ENCODE results near the gene PLEKHG4B.
"Not testable (repeated sequence)": the region's sequence is repeated elsewhere in the genome, so short reads cannot be mapped to it uniquely, and the experiment has no call there.

PLEKHG4B gene

DNA sequence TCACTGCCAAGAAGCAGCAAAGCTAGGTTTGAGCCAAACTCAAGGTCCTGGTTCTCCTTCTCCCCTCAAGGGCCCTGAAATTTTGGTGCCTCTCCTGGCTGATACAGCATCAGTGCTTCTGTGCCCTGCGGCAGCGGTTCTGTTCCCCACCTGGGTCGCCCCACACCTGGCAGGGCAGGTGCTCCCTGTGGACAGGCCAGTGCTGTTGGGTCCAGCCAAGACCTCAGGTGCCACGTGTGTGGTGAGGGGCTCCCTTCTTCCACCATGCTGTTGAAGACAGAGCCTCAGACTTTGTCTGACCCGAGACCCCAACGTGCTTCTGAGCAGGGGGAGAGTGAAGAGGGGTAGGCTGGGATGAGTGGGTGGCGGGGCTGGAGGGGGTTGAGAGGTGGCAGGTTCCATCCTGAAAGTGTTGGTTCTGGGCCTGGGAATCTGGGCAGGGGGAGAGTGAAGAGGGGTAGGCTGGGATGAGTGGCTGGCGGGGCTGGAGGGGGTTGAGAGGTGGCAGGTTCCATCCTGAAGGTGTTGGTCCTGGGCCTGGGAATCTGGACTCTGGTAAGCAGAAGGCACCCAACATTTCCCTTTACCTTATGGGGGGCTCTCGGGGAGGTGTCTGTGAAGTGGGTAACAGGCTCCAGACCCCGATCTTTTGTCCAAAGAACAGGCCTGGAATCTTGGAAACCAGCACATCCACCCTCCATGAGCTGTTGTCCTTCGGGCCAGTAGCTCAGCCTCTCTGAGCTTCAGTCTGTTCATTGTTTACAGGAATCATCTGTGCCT lies 2.3 kb downstream of the PLEKHG4B start:
- DNase-seq, result no peak

DNA sequence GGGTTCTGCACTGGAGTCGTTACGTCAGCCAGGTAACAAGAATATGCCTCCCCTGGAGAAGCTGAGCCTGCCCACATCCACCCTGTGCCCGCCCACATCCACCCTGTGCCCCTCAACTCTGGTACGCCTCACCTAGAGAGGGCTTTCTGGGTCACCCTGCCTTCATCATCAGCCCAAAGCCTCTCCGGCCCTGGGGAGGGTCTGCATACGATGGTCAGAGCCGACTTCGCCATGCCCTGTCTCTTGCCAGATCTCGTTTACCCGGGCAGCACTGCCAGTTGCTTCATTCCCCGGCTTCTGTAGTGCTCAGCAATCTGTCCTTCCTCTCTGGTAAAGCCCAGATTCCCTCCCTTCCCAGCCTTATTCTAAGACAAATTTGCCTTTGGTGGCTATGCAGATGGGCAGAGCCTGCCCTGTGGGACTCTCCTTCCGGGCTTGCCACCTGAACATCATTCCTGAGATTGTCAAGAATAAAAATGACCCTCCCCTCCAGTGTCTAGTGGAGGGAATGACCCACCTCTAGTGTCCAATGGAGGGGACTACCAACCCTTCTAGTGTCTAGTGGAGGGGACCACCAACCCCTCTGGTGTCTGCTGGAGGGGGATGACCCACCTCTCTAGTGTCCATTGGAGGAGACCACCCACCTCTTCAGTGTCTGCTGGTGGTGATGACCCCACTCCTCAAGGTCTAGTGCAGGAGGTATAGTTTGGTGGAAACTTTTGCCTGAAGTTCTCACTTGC lies 3.4 kb downstream of the PLEKHG4B start:
- no peak for DNase-seq

DNA sequence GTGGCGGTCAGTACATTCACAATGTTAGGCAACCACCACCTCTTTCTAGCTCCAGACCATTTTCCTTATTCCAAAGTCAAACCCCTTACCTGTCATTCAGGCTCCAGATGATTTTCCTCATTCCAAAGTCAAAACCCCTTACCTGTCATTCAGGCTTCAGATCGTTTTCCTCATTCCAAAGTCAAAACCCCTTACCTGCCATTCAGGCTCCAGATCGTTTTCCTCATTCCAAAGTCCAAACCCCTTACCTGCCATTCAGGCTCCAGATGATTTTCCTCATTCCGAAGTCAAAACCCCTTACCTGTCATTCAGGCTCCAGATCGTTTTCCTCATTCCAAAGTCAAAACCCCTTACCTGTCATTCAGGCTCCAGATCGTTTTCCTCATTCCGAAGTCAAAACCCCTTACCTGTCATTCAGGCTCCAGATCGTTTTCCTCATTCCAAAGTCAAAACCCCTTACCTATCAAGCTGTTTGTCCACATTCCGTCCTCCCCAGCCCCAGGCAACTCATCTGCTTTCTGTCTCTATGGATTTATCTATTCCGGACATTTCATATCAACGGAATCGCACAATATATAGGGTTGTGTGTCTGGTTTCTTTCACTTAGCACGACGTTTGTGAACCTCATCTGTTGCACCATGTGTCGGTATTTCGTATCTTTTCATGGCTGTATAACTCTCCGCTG lies 5.2 kb downstream of the PLEKHG4B start:
- DNase-seq, result no peak

DNA sequence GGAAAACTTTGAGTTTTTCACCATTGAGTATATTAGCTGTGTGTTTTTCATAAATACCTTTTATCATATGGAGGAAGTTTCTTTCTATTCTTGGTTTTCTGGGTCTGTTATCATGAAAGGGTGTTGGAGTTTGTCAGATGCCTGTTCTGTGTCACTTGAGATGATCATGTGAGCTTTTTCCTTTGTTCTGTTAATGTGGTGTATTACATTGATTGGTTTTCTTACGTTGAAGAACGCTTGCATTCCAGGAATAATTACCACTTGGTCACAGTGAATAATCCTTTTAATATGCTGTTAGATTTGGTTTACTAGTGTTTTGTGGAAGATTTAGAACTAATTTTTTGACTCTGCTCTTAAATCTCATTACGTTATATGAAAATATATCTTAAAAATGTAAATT lies 7.8 kb downstream of the PLEKHG4B start:
- no peak for DNase-seq

DNA sequence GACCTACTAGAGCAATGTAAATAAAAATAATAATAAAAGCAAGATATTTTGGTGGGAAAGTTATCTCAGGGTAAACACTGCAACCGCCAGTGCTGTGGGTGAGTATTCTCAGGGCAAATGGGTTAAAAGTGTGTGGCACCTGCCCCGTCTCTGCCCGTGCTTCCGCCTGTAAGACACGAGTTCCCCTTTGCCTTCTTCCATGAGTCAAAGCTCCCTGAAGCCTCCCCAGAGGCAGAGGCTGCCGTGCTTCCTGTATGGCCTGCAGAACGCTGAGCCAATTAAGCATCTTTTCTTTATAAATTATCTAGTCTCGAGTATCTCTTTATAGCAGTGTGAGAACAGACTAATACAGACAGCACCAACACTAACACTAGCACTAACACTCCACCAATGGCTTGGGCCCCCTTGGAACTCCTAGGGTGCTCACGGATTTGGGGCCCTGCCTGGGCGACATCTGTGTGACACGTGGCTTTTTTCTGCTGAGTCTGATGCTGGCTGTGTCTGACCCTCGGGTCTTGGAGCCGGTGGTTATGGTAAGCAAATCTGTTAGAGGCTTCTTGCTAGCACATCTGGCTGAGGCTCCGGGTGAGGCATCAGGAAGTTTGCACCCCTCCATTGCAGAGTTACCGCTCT lies 10.6 kb downstream of the PLEKHG4B start:
- no peak for DNase-seq

DNA sequence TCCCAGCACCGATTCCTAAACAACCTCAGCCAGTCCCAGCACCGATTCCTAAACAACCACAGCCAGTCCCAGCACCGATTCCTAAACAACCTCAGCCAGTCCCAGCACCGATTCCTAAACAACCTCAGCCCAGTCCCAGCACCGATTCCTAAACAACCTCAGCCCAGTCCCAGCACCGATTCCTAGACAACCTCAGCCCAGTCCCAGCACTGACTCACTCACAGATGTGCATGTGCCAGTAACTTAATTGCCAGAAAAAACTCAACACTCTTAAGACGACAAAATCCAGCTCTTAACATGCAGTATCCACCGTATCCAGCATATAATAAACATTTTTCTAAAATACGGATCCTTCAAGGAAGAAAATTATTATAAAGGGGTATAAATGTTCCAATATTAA lies 12.1 kb downstream of the PLEKHG4B start:
- not testable (repeated sequence) for DNase-seq

DNA sequence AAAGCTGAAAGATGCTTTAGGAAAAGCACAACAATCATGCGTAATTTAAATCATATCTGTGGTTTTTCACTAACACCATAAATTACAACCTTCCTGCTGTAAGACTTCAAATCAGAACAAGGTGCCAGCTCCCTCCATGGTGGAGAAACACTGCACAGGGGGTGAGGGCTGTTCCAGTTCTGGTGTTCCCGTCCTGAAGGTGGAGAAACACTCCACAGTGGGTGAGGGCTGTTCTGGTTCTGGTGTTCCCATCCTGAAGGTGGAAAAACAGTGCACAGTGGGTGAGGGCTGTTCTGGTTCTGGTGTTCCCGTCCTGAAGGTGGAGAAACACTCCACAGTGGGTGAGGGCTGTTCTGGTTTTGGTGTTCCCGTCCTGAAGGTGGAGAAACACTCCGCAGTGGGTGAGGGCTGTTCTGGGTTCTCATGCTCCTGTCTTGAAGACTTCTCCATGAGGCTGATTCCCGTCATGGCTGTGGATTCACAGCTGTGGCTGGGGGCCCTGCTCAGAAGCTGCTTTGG lies 12.9 kb downstream of the PLEKHG4B start:
- no peak for DNase-seq

DNA sequence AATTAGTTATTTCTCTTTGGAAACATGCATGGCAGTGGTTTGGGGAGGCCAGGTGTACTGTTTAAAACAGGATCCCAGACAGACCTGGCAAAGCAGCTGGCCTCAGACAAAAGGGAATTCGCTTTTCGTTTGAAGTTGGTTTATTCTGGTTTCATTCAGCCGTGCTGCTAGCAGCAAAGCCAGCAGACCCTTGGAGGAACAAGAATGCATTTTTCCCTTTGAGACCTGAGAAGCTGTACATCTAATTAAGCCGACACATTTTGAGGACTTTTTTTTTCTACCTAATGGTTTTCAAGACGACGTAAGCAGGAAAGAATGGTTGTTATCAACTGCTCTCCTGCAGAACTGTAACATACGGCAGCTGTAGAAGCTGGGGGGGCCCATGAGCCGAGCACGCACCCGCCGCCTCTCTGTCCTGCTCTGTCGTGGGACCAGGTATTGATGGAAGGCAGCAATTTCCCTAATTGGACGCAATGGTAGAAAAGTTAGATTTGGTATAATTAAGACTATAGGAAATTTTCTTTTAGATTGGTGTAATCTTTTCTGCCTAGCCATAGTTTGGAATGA lies 13.6 kb downstream of the PLEKHG4B start:
- no peak for DNase-seq

DNA sequence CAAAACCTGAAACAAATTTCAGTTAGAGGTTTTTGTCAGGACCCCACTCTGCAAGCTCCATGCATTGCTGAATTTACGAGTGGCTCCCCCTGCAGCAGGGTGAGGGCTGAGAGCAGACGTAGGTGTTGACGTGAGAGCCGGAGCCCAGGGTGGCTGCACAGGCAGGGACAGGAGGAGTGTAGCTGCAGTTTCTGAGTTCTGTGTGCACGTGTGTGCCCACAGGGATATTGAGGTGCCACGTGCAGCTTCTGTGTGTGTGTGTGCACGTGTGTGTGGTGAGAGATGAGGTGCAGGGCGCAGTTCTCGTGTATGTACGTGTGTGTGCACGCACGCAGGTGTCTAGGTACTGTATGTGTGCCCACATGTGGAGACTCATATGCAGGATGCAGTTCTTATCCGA lies 14.6 kb downstream of the PLEKHG4B start:
- no peak for DNase-seq

DNA sequence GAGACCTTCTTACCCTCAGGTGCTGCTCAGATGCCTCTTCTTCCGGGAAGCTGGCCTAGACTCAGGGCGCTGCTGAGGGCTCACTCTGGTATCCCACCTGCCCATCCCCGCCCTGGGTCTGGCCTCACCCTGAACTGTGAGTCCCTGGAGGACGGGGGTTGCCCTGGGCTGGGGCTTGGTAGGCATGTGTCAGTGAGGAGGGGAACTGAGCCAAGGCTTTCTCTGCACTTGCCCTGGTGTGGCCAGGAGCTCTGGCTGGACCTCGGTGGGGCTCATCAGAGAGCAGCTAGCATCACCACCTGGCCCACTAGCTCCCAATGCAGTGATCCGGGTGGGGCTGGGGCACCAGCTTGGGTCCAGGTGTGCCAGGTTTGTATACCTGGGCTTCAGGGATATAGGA lies 15.6 kb downstream of the PLEKHG4B start:
- DNase-seq, result no peak

DNA sequence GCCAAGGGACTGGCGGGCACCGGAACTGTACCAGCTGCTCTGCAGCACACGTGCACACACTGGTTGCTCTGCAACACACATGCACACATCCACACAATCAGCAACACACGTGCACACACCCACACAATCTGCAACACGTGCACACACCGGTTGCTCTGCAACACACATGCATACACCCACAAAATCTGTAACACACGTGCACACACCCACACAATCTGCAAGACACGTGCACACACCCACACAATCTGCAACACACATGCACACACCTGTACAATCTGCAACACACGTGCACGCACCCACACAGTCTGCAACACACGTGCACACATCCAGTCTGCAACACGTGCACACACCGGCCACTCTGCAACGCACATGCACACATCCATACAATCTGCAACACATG lies 17.9 kb downstream of the PLEKHG4B start:
- DNase-seq, result no peak

DNA sequence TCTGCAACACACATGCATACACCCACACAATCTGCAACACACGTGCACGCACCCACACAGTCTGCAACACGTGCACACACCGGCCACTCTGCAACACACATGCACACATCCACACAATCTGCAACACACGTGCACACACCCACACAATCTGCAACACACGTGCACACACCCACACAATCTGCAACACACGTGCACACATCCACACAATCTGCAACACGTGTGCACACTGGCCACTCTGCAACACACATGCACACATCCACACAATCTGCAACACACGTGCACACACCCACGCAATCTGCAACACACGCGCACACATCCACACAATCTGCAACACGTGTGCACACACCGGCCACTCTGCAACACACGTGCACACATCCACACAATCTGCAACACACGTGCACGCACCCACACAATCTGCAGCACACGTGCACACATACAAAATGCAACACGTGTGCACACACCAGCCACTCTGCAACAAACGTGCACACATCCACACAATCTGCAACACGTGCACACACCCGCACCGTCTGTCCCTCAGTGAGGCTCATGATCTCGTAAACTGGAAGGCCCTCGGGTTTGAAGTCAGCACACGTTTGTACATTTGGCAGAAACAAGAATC lies 18.4 kb downstream of the PLEKHG4B start:
- no peak for DNase-seq

DNA sequence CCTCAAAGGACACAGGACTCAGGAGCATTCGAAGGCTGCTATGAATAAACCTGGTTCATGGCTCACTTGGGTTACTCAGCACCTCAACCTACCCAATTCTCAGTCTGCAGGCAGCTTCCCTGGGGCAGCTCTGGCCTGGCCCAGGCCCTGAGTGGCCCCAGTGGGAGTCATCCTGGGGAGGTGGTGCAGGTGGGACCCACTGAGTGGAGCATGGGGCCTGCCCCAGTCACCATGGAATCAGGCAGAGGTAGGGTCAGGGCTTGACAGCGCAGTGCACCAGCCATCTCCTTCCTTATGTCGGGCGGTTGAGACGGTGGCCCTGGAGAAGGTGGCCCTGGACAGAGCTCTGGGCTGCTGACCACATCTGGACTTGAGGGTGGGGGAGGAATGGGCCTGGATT lies 19.2 kb downstream of the PLEKHG4B start:
- DNase-seq, result no peak

DNA sequence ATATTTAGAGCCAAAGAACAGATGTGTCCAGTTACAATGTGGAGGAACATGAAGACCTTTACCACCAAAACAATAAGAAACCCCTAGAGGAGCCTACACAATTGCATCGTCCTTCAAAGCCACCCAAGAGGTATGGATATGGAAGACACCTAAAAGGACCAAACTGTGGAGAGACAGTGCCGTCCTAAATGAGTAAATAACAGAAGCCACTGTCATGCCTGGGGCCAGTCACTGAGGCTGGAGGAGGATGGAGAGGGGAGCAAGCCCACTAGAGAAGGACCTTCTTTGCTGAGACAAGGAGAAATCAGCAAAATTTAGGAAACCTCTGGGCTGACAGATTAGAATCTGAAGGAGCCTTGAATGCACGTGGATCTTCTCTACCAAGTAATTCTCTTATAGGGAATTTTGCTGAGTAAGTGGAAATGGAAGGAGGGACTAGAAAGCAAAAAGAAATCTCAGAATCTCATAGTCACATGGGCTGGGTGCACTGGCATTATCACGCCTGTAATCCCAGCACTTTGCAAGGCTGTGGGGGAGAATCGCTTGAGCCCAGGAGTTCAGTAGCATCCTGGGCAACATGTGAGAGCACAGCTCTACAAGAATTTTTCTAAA lies 27.6 kb downstream of the PLEKHG4B start:
- no peak for DNase-seq

DNA sequence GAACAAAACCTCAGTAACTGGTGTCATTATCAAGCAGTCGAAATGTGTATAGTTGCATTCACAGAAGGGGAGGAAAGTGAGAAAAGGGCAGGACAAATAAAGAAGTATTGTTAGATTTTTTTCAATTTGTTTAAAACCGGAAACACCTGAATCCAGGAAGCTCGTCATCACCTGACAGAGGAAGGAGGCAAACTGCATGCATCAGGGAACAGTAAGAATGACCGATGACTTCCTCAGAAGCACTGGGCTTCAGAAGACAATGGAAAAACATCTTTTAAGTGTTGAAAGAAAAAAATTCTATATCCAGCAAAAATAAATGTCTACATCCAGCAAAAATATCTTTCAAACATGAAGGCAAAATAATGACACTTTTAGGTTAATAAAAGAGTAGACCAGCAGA lies 29.5 kb downstream of the PLEKHG4B start:
- DNase-seq, result no peak

DNA sequence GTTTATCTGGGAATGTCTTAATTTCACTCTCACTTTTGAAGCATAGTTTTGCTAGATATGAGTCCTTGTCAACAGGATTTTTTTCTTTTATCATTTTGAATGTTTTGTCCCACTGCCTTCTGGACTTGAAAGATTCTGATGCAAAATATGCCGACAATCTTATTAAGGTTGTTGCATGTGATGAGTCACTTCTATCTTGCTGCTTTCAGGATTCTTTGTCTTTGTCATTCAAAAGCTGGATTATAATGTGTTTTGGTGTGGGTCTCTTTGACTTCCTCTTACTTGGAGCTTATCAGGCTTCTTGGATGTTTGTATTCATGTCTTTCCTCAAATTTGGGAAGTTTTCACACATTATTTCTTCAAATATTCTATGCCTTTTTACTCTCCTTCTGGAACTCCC lies 33.8 kb downstream of the PLEKHG4B start:
- no peak for DNase-seq

DNA sequence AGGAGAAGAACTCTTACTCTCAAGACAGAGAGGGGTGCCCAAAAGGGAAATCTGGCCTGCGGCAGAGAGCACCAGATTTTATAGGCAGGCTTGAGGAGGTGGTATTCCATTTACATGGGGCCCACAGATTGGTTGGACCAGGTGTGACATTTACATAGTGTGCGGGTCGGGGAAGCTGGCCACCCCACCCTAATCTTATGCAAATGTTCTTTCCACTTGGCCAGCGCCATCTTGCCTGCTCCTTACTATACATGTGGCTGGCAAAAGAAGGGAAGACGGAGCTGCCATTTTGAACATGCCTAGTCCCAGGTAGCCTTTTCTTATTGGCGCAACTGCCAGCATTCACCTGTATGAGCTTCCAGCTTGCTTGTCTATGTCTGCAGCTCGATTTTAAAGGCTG lies 34.8 kb downstream of the PLEKHG4B start:
- no peak for DNase-seq

DNA sequence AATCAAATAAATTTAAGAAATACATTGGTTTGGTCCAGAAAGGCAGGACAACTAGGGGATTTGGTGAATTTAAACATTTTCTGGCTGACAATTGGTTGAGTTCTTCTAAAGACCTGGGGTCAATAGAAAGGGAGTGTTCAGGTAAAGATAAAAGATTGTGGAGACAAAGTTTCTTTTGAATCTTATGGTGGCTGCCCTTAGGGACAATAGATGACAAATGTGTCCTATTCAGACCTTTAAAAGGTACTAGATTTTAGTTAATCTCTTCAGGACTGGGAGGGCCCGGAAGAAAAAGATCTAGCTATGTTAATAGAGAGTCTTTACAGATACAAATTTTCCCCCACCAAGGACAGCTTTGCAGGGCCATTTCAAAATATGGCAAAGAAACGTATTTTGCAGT lies 35.9 kb downstream of the PLEKHG4B start:
- no peak for DNase-seq

DNA sequence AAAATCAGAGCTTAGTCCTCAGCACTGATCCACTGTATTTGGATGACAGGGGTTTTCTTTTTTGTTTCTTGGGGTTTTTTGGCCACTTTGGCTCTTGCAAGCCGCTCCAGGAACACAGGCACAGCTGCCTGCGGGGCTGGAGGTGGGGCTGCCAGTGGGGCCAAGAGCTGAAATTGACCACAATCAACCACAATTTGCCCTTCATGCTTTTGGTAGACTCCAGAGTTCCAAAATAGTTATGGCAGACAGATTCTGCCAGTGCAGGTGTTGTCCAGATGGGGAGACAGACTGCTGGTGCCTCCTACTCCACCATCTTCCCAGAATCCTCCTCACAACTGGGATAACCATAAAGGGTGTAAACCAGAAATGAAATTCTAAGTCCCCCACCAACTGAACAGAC lies 36.5 kb downstream of the PLEKHG4B start:
- DNase-seq, result no peak

DNA sequence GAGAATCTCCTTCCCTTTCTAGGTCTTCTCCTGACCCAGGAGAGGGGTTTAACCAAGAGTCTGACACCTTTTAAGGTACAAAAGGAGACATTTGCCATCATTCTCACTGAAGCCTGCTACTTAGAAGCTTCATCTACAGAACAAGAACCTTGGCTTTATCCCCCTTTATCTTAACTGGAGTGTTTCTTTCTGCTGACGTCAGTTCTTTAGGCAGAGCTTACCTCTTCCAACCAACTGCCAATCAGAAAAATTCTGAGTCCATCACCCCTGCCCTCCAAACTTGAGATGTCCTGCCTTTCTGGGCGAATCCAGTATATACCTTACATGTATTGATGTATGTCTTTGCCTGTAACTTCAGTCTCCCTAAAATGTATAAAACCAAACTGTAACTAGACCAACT lies 37.2 kb downstream of the PLEKHG4B start:
- DNase-seq, result no peak

DNA sequence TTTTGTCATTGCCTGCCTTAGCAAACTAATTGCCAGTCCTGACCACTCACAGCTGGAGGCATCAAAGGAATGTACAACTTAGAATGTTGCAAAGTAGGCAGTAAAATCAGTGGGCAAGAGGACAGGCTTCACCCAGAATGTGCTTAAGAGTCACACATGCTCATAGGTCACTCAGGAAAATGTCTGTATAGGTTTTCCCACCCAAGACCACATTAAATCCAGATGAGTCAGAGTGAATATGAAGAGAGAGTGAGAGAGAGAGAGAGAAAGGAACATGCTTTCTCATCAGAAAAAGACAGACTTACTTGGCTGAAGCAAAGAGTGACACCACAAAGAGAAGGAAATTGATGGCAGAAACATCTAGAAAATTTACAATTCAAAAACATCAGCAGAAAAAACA lies 37.9 kb downstream of the PLEKHG4B start:
- no peak for DNase-seq

DNA sequence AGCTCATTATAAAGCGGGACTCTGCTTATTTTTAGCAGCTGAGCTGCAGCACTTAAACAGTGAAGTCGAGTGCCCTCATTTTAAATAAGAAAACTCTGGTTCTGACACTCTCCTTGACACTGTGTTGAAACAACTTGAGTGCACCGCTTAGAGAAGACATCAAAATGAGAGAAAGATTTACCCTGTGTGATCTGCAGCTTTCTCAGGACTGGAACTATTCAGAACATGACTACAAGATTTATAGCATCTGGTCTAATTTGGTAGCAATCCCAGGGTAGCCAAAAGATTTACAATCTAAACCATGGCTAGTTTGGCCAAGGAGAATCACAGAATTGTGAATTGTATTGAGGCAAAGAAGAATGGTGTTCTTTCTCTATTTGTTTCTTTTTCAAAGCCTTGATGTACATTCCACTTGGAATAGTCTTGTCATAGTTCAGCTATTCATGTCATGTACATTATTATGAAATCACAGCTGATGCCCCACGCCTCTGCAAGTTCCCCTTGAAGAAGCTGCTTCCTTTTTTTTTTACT lies 38.7 kb downstream of the PLEKHG4B start:
- no peak for DNase-seq

Measured in midbrain (tissue), 1 donor.